Endothelial cell (in vitro differentiated cells): ENCODE measurements around the gene PRR3. TPM values are rescaled to one million over a fixed set of nuclear protein-coding genes. Genes with fewer than 3 reads are reported as not detected.

Experiments
- DNase-seq: peaks from one replicate; pipeline ENCODE4 v3.0.0; 2021; ENCODE audit warnings: low spot score
- H3K27ac Mint-ChIP-seq: one replicate; pipeline ENCODE4 v1.8.0; 2021; ENCODE audit warnings: mixed read lengths, inconsistent platforms; ENCODE audit not compliant: unreplicated experiment
- H3K27me3 Mint-ChIP-seq: one replicate; pipeline ENCODE4 v1.8.0; 2021; ENCODE audit warnings: mild to moderate bottlenecking, moderate library complexity, mixed read lengths, inconsistent platforms; ENCODE audit not compliant: unreplicated experiment
- H3K36me3 Mint-ChIP-seq: one replicate; pipeline ENCODE4 v1.8.0; 2021; ENCODE audit warnings: mild to moderate bottlenecking, low read depth, mixed read lengths, inconsistent platforms; ENCODE audit not compliant: unreplicated experiment
- H3K4me1 Mint-ChIP-seq: one replicate; pipeline ENCODE4 v1.8.0; 2021; ENCODE audit warnings: mild to moderate bottlenecking, mixed read lengths, inconsistent platforms; ENCODE audit not compliant: unreplicated experiment
- H3K4me3 Mint-ChIP-seq: one replicate; pipeline ENCODE4 v1.8.0; 2021; ENCODE audit warnings: mild to moderate bottlenecking, mixed read lengths, inconsistent platforms; ENCODE audit not compliant: unreplicated experiment
- H3K9me3 Mint-ChIP-seq: one replicate; pipeline ENCODE4 v1.8.0; 2021; ENCODE audit warnings: mixed read lengths, inconsistent platforms; ENCODE audit not compliant: unreplicated experiment
- CTCF ChIP-seq: fragments of 200-600 bp; sonication (generic); IDR thresholded peaks from one replicate; pipeline ENCODE4 v1.5.0; 2021; ENCODE audit warnings: antibody characterized with exemption; ENCODE audit not compliant: unreplicated experiment
- microRNA-seq: library from miRNA; unstranded; fragments of <30 nt; microRNA quantifications from one replicate; pipeline ENCODE4, GENCODE V29; 2020; ENCODE audit not compliant: unreplicated experiment
- total RNA-seq: library from RNA; stranded (reverse); fragmentation: NEBNext Ultra II Directional; extraction: Animal tissue kit (Norgen Biotek cat#: 25700); gene quantifications from one replicate; pipeline ENCODE4 v1.2.1, GENCODE V29; 2021; ENCODE audit not compliant: unreplicated experiment

The PRR3 gene
- total RNA-seq, 1 donor from 2014 or later: 12.6 TPM

- TF ChIP-seq CTCF: no peak
- Mint-ChIP-seq H3K9me3 (no peaks in the 10 kb centered on the region), H3K4me1 (peaks cover 31% of the 10 kb centered on the region), H3K27ac (peak overlapping the region; percentile 49), H3K36me3 (peaks cover 40% of the 10 kb centered on the region), H3K27me3 (peaks cover 12% of the 10 kb centered on the region), H3K4me3 (no peak overlapping the region)
- no peak for DNase-seq
Measured at GRCh38 chr6:30611150-30611855, 54.2 kb downstream of the PRR3 start.

DNA sequence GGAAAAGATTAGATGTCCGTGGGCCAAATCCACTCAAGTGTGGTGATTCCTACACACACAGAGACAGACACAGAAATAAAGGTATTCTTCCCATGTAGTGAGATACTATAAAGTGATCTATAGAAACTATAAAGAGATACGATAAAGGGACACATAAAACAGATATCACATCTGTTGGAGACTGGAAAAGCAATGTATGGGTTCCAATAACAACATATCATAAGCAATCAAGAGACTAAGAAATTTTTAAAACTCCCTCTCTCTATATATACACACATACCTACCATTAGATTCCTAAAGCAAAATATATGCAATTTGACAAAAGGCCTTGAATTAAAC is 54.7 kb downstream of the PRR3 start:
- H3K36me3 Mint-ChIP-seq: peaks cover 40% of the 10 kb centered on the region
- H3K27me3 Mint-ChIP-seq: peaks cover 14% of the 10 kb centered on the region
- no peak overlapping the region for H3K4me3 Mint-ChIP-seq
- no peak for TF ChIP-seq CTCF
- DNase-seq: no peak
- H3K27ac Mint-ChIP-seq: peak overlapping the region; percentile 49
- H3K4me1 Mint-ChIP-seq: peaks cover 31% of the 10 kb centered on the region
- no peaks in the 10 kb centered on the region for H3K9me3 Mint-ChIP-seq

GRCh38 chr6:30612213-30612612 is 55.1 kb downstream of the PRR3 start:
- no peaks in the 10 kb centered on the region for H3K9me3 Mint-ChIP-seq
- peaks cover 17% of the 10 kb centered on the region for H3K27me3 Mint-ChIP-seq
- peak; percentile 26 for TF ChIP-seq CTCF
- DNase-seq: no peak
- H3K36me3 Mint-ChIP-seq: peaks cover 42% of the 10 kb centered on the region
- H3K4me3 Mint-ChIP-seq: no peak overlapping the region
- no peak overlapping the region for H3K27ac Mint-ChIP-seq
- peaks cover 34% of the 10 kb centered on the region for H3K4me1 Mint-ChIP-seq

DNA sequence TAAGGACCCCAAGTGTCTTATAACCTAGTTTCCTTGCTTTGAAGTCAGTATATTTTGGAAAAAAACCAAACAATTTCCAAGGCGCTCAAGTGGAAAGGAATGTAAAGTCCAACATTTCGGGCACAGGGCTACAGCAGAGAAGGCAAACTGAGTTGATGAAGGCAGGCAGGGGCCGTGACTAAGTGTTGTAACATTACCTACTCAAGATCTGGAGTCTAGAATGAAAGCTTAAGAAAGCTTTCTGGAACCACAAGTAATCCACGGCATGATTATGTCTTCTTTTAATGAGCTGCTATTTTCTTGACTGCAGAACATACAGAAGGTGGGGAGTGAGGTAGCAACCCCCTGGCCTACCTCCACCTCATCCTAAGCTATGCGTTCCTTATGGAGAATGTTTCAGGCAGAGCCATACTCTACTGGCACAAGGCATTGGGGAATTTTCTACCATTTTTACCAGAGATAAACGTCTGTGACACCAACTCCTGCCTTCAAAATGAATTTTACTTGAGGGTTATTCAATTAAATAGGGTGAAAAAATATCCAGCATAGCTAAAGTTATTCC is 55.7 kb downstream of the PRR3 start:
- DNase-seq: no peak
- Mint-ChIP-seq H3K27ac (peak overlapping the region; percentile 80), H3K36me3 (peaks cover 43% of the 10 kb centered on the region), H3K27me3 (peaks cover 19% of the 10 kb centered on the region), H3K4me1 (peaks cover 33% of the 10 kb centered on the region), H3K9me3 (no peaks in the 10 kb centered on the region), H3K4me3 (no peak overlapping the region)
- TF ChIP-seq CTCF: no peak

Small RNA genes lying within 50 kb of the gene (microRNA-seq; reads per million reads assigned to microRNA genes)
- 918 reads per million, percentile 92 among the genes with 10 or more reads in this experiment for gene MIR877

Other genes starting within 250 kb of the PRR3 start
- 19.4 TPM for gene TRIM39, start 230.4 kb upstream of the PRR3 start, total RNA-seq
- gene RPP21, start 212.1 kb upstream of the PRR3 start, total RNA-seq: 35.2 TPM
- gene HLA-E, start 67.8 kb upstream of the PRR3 start, total RNA-seq: 274 TPM
- gene GNL1, start 806 bp upstream of the PRR3 start, total RNA-seq: 109 TPM
- 57.2 TPM for gene ABCF1, start 14.1 kb downstream of the PRR3 start, total RNA-seq
- gene PPP1R10, start 59.9 kb downstream of the PRR3 start, total RNA-seq: 75.8 TPM
- 39.8 TPM for gene MRPS18B, start 60.5 kb downstream of the PRR3 start, total RNA-seq
- 30.3 TPM for gene ATAT1, start 69.6 kb downstream of the PRR3 start, total RNA-seq
- gene C6orf136, start 89.8 kb downstream of the PRR3 start, total RNA-seq: 15.1 TPM
- gene DHX16, start 115.7 kb downstream of the PRR3 start, total RNA-seq: 38.5 TPM
- 285 TPM for gene PPP1R18, start 129.3 kb downstream of the PRR3 start, total RNA-seq
- gene NRM, start 133.7 kb downstream of the PRR3 start, total RNA-seq: 26.0 TPM
- gene MDC1, start 160.0 kb downstream of the PRR3 start, total RNA-seq: 51.7 TPM
- 1,094 TPM for gene TUBB, start 163.1 kb downstream of the PRR3 start, total RNA-seq
- 136 TPM for gene FLOT1, start 185.4 kb downstream of the PRR3 start, total RNA-seq
- gene IER3, start 187.3 kb downstream of the PRR3 start, total RNA-seq: 4.8 TPM